Measurements from ENCODE around the gene TK1. TPM values are rescaled to one million over a fixed set of nuclear protein-coding genes. Genes with fewer than 3 reads are reported as not detected.

TK1 gene
- total RNA-seq, 1 experiment from 2014 or later: 340 TPM

DNA sequence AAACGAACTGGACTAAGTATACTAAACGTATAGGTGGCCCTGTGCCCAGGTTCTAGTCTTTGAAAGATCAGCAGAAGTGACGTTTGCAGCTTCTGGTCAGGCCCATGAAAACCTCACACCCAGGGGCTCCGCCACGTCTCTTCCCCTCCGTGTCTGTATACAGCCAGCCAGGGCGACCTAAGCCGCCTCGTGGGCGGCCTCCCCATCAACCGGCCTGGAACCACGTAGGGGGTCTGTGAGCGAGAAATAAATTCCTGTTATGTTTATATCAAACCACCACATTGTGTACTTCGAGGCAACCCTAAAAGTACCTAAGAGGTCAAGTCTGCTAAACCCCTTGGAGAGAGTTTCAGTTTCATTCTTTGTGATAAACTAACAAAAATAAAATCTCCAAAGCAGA lies 6.8 kb downstream of the TK1 start:
- H3K79me2 ChIP-seq (ENCODE audit: low read length): peaks cover 31% of the 10 kb centered on the region
- peaks cover 9% of the 10 kb centered on the region for H3F3A ChIP-seq (ENCODE audit: low read length, unreplicated experiment)
- intact Hi-C loops (cut with micrococcal nuclease): no loop called here
- H4K20me1 ChIP-seq (ENCODE audit: low read length): peaks cover under 1% of the 10 kb centered on the region; the same call in 1 of the 2 replicates
- H2AFZ ChIP-seq (ENCODE audit: low read length): no peak overlapping the region
- H3K4me2 ChIP-seq (ENCODE audit: low read length): no peak overlapping the region
- H3K4me1 ChIP-seq (ENCODE audit: insufficient read depth, low read length): peaks cover 4% of the 10 kb centered on the region
- H3K9ac ChIP-seq (ENCODE audit: low read length): no peak overlapping the region
- POLR2A ChIA-PET (ENCODE audit: unreplicated experiment): no interaction called here
- no peak overlapping the region for H3K27ac ChIP-seq (ENCODE audit: low read length)
- H3K9me2 ChIP-seq (replicated peaks; ENCODE audit: low read length): no peaks in the 10 kb centered on the region
- ATAC-seq (no peak), DNase-seq (no peak)
- H3K36me3 ChIP-seq (ENCODE audit: low read depth, low read length): peaks cover 41% of the 10 kb centered on the region
- TF ChIP-seq, protein P1, sequence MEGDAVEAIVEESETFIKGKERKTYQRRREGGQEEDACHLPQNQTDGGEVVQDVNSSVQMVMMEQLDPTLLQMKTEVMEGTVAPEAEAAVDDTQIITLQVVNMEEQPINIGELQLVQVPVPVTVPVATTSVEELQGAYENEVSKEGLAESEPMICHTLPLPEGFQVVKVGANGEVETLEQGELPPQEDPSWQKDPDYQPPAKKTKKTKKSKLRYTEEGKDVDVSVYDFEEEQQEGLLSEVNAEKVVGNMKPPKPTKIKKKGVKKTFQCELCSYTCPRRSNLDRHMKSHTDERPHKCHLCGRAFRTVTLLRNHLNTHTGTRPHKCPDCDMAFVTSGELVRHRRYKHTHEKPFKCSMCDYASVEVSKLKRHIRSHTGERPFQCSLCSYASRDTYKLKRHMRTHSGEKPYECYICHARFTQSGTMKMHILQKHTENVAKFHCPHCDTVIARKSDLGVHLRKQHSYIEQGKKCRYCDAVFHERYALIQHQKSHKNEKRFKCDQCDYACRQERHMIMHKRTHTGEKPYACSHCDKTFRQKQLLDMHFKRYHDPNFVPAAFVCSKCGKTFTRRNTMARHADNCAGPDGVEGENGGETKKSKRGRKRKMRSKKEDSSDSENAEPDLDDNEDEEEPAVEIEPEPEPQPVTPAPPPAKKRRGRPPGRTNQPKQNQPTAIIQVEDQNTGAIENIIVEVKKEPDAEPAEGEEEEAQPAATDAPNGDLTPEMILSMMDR (conservative IDR thresholded peaks at IDR 0.05; ENCODE audit: low read depth, low read length): no peak
- no peak for TF ChIP-seq EZH2 (IDR thresholded peaks at IDR 0.05; ENCODE audit: low read length, unreplicated experiment)
- no peak for TF ChIP-seq EZH2phosphoT487 (IDR thresholded peaks at IDR 0.05; ENCODE audit: borderline replicate concordance, low read length)
- no peaks in the 10 kb centered on the region for H3K27me3 ChIP-seq (ENCODE audit: low read length)
- CTCF ChIA-PET: no interaction called here
- H3K9me3 ChIP-seq (ENCODE audit: low read length): no peaks in the 10 kb centered on the region
- no peak overlapping the region for H3K4me3 ChIP-seq (ENCODE audit: low read length)
- BruUV-seq (replicated peaks): no TSS peak

- no TSS peak for BruUV-seq (replicated peaks)
- no peak overlapping the region for H2AFZ ChIP-seq (ENCODE audit: low read length)
- intact Hi-C loops (cut with micrococcal nuclease): no loop called here
- DNase-seq (peak; percentile 53), ATAC-seq (peak; percentile 12; the same call in 1 of the 2 replicates)
- ChIA-PET CTCF (no interaction called here), POLR2A (ENCODE audit: unreplicated experiment) (no interaction called here)
- no peaks in the 10 kb centered on the region; the same call in 1 of the 2 replicates for H3K4me1 ChIP-seq (ENCODE audit: insufficient read depth, low read length)
- TF ChIP-seq, protein P1 (conservative IDR thresholded peaks at IDR 0.05; ENCODE audit: low read depth, low read length): no peak
- TF ChIP-seq EZH2phosphoT487 (IDR thresholded peaks at IDR 0.05; ENCODE audit: borderline replicate concordance, low read length) (no peak), EZH2 (IDR thresholded peaks at IDR 0.05; ENCODE audit: low read length, unreplicated experiment) (no peak)
- no peaks in the 10 kb centered on the region for H3K27me3 ChIP-seq (ENCODE audit: low read length)
- H3K9me2 ChIP-seq (replicated peaks; ENCODE audit: low read length): no peaks in the 10 kb centered on the region
- H3K79me2 ChIP-seq (ENCODE audit: low read length): peaks cover 24% of the 10 kb centered on the region
- H4K20me1 ChIP-seq (ENCODE audit: low read length): no peaks in the 10 kb centered on the region
- no peak overlapping the region for H3K4me3 ChIP-seq (ENCODE audit: low read length)
- H3K4me2 ChIP-seq (ENCODE audit: low read length): no peak overlapping the region
- H3F3A ChIP-seq (ENCODE audit: low read length, unreplicated experiment): peaks cover 10% of the 10 kb centered on the region
- H3K9me3 ChIP-seq (ENCODE audit: low read length): no peaks in the 10 kb centered on the region
- H3K9ac ChIP-seq (ENCODE audit: low read length): no peak overlapping the region
- peaks cover 41% of the 10 kb centered on the region for H3K36me3 ChIP-seq (ENCODE audit: low read depth, low read length)
- H3K27ac ChIP-seq (ENCODE audit: low read length): no peak overlapping the region
Measured at GRCh38 chr17:78179372-78179771, 7.5 kb downstream of the TK1 start.

DNA sequence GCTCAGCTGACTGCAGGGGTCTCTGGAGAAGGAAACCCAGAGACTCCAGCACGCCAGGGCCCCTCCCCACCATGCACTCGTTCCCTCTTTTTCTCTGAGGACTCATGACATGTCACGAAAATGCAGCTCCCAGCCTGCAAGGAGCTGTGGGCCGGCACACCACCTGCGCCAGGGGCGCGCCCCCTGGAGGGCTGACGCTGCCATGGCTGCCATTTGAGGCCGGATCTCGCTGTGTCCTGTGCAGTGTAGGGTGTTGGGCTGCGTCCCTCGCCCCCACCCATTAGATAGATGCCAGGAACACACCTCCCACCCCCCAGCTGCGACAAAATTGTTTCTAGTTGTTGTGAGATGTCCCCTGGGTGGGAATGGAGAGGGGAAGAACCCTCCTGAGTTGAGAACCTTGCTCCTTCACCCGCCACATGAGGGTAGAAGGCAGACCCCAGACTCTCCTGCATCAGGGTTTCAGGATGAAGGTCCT lies 10.3 kb downstream of the TK1 start:
- ChIA-PET POLR2A (ENCODE audit: unreplicated experiment) (no interaction called here), CTCF (interaction anchor here (1.0 kb wide), 3 partner anchors 30 to 92 kb away, joined by 3 to 5 read pairs (median 4); no protein-coding TSS in a partner anchor)
- TF ChIP-seq, protein P1 (conservative IDR thresholded peaks at IDR 0.05; ENCODE audit: low read depth, low read length): peak; percentile 83
- no peak for TF ChIP-seq EZH2 (IDR thresholded peaks at IDR 0.05; ENCODE audit: low read length, unreplicated experiment)
- Histone ChIP-seq H3K4me3 (ENCODE audit: low read length) (no peak overlapping the region), H3K36me3 (ENCODE audit: low read depth, low read length) (peaks cover 49% of the 10 kb centered on the region), H3K9ac (ENCODE audit: low read length) (no peak overlapping the region), H3K4me1 (ENCODE audit: insufficient read depth, low read length) (peaks cover 12% of the 10 kb centered on the region; the same call in 1 of the 2 replicates), H3K9me3 (ENCODE audit: low read length) (no peaks in the 10 kb centered on the region), H3K9me2 (replicated peaks; ENCODE audit: low read length) (no peaks in the 10 kb centered on the region), H3K27ac (ENCODE audit: low read length) (no peak overlapping the region), H2AFZ (ENCODE audit: low read length) (no peak overlapping the region), H3K4me2 (ENCODE audit: low read length) (no peak overlapping the region), H3F3A (ENCODE audit: low read length, unreplicated experiment) (peaks cover 23% of the 10 kb centered on the region), H3K27me3 (ENCODE audit: low read length) (no peaks in the 10 kb centered on the region), H3K79me2 (ENCODE audit: low read length) (peaks cover 8% of the 10 kb centered on the region; the same call in 1 of the 2 replicates), H4K20me1 (ENCODE audit: low read length) (0 out of 2 replicates have a peak, but pooled peaks cover 10% of the 10 kb centered on the region)
- BruUV-seq (replicated peaks): no TSS peak
- DNase-seq (peak; percentile 44), ATAC-seq (peak; percentile 7; the same call in 1 of the 2 replicates)
- intact Hi-C loops (cut with micrococcal nuclease): loop anchor here (2.0 kb wide), 1 partner anchor 64 kb away; no protein-coding TSS in a partner anchor

Data from PC-3 (cell line).